SJCRH30 (cell line): ENCODE measurements around the gene YJU2. TPM values are rescaled to one million over a fixed set of nuclear protein-coding genes. Genes with fewer than 3 reads are reported as not detected.
"Not testable (repeated sequence)": the region's sequence is repeated elsewhere in the genome, so short reads cannot be mapped to it uniquely, and the experiment has no call there.

Experiments used
- DNase-seq, 2 experiments: peaks; one replicate each; pipeline ENCODE4 v3.0.0-alpha.2; 2015 to 2020
- H3K27ac ChIP-seq: fragments of 250-450 bp; sonication (Bioruptor Pico); 2 replicates; pipeline ENCODE4 v1.5.1; 2020; ENCODE audit warnings: mild to moderate bottlenecking, moderate library complexity
- H3K27me3 ChIP-seq: fragments of 250-450 bp; sonication (Bioruptor Pico); 2 replicates; pipeline ENCODE4 v1.5.1; 2020; ENCODE audit warnings: mild to moderate bottlenecking, moderate library complexity
- H3K36me3 ChIP-seq: fragments of 250-450 bp; sonication (Bioruptor Pico); 2 replicates; pipeline ENCODE4 v1.5.1; 2020; ENCODE audit warnings: mild to moderate bottlenecking, moderate library complexity
- H3K4me1 ChIP-seq: fragments of 250-450 bp; sonication (Bioruptor Pico); 2 replicates; pipeline ENCODE4 v1.5.1; 2020; ENCODE audit warnings: mild to moderate bottlenecking, moderate library complexity
- H3K4me3 ChIP-seq: fragments of 250-450 bp; sonication (Bioruptor Pico); 2 replicates; pipeline ENCODE4 v1.5.1; 2020; ENCODE audit warnings: mild to moderate bottlenecking, moderate library complexity
- H3K9me3 ChIP-seq: fragments of 250-450 bp; sonication (Bioruptor Pico); replicated peaks from 2 replicates; pipeline ENCODE4 v1.5.1; 2020; ENCODE audit warnings: mild to moderate bottlenecking, moderate library complexity
- total RNA-seq: library from RNA; depleted of rRNA; stranded (reverse); fragments of >200 nt; shearing (Covaris generic); gene quantifications from 2 replicates; pipeline ENCODE4 v1.2.3, GENCODE V29; 2014

The YJU2 gene
- total RNA-seq, 1 experiment from 2014 or later, result 14.7 TPM

DNA sequence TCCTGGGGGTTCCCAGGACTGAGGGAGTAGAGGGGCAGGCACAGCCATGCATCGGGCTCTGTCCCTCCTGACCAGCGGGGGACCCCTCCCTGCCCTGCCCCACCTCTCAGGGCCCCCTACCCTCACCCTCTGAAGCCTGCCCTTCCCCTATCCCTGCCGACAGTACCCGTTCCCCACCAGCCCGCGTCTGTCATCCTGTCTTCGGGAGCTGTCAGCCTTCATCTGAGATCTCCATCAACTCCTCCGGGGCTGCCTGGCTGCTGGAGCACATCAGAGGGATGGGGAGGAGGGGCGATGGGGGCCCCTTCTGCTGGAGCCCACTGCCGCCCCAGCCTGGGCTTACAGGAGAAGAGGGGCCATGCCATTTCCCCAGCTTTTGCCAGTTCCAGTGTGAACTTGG is 26.0 kb downstream of the YJU2 start:
- H3K9me3 ChIP-seq, result no peaks in the 10 kb centered on the region
- H3K4me3 ChIP-seq, result no peak overlapping the region
- no peak overlapping the region for H3K27ac ChIP-seq
- DNase-seq, result no peak
- H3K36me3 ChIP-seq, result peaks cover 7% of the 10 kb centered on the region
- peaks cover 6% of the 10 kb centered on the region for H3K4me1 ChIP-seq
- no peaks in the 10 kb centered on the region for H3K27me3 ChIP-seq

GRCh38 chr19:4274321-4274686 is 27.4 kb downstream of the YJU2 start:
- not testable (repeated sequence) for H3K27me3 ChIP-seq, H3K36me3 ChIP-seq, H3K4me3 ChIP-seq, DNase-seq, H3K27ac ChIP-seq, H3K4me1 ChIP-seq, H3K9me3 ChIP-seq

DNA sequence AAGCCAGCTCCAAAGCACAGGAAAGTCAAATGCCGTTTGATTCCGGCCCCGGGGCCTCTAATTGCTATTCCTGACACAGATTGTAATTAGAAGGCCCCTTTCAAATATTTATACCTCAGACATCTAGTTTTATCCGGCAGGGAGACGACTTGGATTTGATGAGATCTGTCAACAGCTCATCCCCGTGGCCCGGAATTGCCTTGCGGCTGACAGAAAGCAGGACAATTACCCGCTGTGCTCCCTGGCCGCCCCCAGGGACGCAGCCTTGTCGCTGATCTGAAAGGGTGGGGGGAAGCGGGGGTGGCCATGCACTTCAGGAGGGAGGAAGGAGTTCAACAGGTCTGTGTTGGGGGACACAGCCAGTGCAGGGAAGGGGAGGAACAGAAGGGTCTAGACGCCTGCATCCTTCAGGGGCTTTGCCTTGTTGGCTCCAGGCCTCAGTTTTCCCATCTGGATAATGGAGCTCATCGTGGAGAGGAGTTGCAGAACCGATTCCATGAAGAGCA is 30.4 kb downstream of the YJU2 start:
- H3K27me3 ChIP-seq, result no peaks in the 10 kb centered on the region
- H3K9me3 ChIP-seq, result no peaks in the 10 kb centered on the region
- H3K27ac ChIP-seq, result peak overlapping the region; percentile 95; the same call in 1 of the 2 replicates
- no peaks in the 10 kb centered on the region for H3K36me3 ChIP-seq
- peaks cover 9% of the 10 kb centered on the region for H3K4me1 ChIP-seq
- no peak overlapping the region for H3K4me3 ChIP-seq
- DNase-seq, result no peak

GRCh38 chr19:4278010-4278409 is 31.1 kb downstream of the YJU2 start:
- Histone ChIP-seq H3K4me1 (peaks cover 9% of the 10 kb centered on the region), H3K27me3 (no peaks in the 10 kb centered on the region), H3K4me3 (peak overlapping the region; percentile 84), H3K9me3 (no peaks in the 10 kb centered on the region), H3K36me3 (peaks cover 2% of the 10 kb centered on the region; the same call in 1 of the 2 replicates), H3K27ac (peak overlapping the region; percentile 95)
- no peak for DNase-seq

DNA sequence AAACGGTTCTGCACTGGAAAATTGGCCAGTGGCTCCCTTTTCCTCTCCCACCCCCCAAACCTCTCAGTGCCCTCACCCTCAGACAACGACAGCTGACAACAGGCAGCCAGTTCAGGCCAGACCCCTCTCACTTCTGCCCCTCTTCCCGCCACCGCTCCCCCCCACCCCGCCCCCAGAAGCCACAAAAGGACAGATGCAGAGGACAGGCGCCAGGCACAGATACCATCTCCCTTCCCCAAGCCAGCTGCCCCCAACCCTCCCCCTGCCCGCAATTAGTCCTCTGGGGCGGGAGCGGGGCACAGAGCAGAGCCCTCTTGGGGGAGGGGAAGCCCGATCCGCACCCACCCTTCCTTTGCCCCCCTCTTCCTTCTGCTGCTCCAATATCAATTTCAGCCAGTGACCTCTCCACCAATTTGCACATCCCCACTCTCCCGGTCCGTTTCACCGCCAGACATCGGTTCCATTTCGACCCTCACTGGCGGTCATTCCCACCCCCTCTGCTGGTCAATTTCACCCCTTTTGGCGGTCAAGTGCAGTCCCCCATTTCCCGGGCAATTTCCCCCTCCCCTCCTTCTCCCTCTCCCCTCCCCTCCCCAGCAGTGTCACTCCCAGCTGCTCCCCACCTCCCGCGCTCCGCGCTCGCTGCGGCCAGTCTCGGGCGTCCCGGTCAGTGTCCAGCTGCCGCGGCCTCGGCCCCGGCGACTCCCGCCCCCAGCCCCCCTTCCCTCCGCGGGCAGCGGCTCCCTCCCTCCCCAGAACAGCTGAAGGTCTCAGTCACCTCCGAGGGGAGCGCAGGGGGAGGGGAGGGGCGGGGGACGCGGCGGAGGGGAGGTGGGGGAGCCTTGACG is 31.8 kb downstream of the YJU2 start, which contains the start of gene SHD:
Gene SHD, plus strand, starts transcription at position 848 of the 848 bp plus-strand sequence. CDS start 798 bp downstream, outside the sequence.
- H3K27me3 ChIP-seq, result no peaks in the 10 kb centered on the region
- H3K9me3 ChIP-seq, result no peaks in the 10 kb centered on the region
- peaks cover 9% of the 10 kb centered on the region for H3K4me1 ChIP-seq
- H3K27ac ChIP-seq, result peak within 1 kb of the TSS; percentile 95
- peaks cover 8% of the 10 kb centered on the region for H3K36me3 ChIP-seq
- peak within 1 kb of the TSS; percentile 84 for H3K4me3 ChIP-seq
- DNase-seq, result peak; percentile 94 to 95

DNA sequence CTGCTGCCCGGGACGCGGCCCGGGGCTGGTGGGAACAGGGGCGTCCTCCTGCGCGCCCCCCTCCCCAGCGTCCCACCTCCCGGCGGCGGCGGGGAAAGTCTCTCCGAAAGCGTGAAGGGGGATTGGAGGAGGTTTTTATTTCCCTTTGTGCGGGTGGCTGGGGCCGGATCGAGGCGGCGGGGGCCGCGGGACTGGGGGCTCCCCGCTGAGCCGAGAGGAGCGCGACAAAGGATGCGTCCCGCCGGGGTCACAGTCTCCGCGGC is 32.3 kb downstream of the YJU2 start:
- Histone ChIP-seq H3K36me3 (peaks cover 13% of the 10 kb centered on the region), H3K27me3 (no peaks in the 10 kb centered on the region), H3K9me3 (no peaks in the 10 kb centered on the region), H3K4me1 (peaks cover 9% of the 10 kb centered on the region), H3K4me3 (peak overlapping the region; percentile 84), H3K27ac (peak overlapping the region; percentile 95)
- DNase-seq, result no peak

DNA sequence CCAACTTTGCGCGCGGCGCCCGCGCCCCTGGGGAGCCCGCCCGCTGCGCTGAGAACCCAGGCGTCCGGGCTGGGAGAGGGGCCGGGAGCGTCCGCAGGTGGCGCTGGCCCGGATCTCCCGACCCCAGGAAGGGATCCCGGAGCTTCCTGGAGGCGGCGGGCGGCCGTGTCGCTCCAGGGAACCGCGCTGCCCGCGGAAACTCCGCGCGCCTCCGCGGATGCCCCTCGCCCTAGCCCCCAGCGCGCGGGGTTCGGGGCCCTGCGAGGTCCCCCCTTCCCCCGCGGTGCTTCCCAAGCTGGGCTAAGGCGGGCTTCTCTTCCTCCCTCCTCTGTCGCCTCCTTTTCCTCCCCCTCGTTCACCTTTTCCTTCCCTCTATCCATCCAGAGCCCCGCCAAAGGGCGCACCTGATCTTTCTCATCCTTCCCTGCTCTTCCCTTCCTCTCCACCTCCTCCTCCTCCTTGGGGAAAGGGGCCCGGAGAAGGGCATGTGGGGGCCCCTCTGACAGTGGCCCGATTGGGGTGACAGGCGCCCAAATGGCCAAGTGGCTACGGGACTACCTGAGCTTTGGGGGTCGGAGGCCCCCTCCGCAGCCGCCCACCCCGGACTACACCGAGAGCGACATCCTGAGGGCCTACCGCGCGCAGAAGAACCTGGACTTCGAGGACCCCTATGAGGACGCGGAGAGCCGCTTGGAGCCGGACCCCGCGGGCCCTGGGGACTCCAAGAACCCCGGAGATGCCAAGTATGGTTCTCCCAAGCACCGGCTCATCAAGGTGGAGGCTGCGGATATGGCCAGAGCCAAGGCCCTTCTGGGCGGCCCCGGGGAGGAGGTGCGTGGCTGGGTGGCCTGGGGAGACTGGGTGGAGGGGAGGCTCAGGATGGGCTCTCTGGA is 32.9 kb downstream of the YJU2 start:
- Histone ChIP-seq H3K4me3 (peak overlapping the region; percentile 84), H3K9me3 (no peaks in the 10 kb centered on the region), H3K36me3 (peaks cover 19% of the 10 kb centered on the region), H3K4me1 (peaks cover 9% of the 10 kb centered on the region), H3K27ac (peak overlapping the region; percentile 95), H3K27me3 (no peaks in the 10 kb centered on the region)
- DNase-seq, result peak in 1 of 2 experiments; percentile 34

- no peaks in the 10 kb centered on the region for H3K9me3 ChIP-seq
- H3K4me3 ChIP-seq, result no peak overlapping the region
- no peaks in the 10 kb centered on the region for H3K27me3 ChIP-seq
- peak; percentile 63 to 68 for DNase-seq
- H3K27ac ChIP-seq, result no peak overlapping the region
- no peaks in the 10 kb centered on the region for H3K4me1 ChIP-seq
- peaks cover 46% of the 10 kb centered on the region for H3K36me3 ChIP-seq
Observed at GRCh38 chr19:4284176-4284958, 37.5 kb downstream of the YJU2 start.

DNA sequence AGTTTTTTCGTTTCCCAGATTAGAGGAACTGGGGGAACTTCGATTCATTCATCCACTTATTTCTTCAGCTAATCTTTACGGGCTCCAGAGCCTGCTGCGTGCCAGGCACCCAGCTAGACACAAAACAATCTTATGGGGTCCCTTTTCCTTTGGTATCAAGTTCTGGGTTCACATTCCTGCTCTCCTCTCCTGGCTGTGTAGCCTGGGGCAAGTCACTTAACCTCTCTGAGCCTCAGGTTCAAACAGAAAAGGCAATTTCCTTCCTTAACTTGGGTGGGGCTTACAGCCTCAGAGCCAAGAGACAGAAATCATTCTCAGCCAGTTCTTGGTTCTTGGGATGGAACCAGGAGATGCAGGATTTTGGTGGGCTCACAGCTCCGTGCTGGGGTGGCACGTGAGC is 38.1 kb downstream of the YJU2 start:
- no peak for DNase-seq
- Histone ChIP-seq H3K4me1 (no peaks in the 10 kb centered on the region), H3K4me3 (no peak overlapping the region), H3K27ac (no peak overlapping the region), H3K27me3 (no peaks in the 10 kb centered on the region), H3K9me3 (no peaks in the 10 kb centered on the region), H3K36me3 (peaks cover 46% of the 10 kb centered on the region)

- not testable (repeated sequence) for H3K27ac ChIP-seq, DNase-seq, H3K9me3 ChIP-seq
Observed at GRCh38 chr19:4286141-4286540, 39.3 kb downstream of the YJU2 start.

GRCh38 chr19:4288091-4288777 is 41.4 kb downstream of the YJU2 start:
- Histone ChIP-seq H3K36me3 (peaks cover 43% of the 10 kb centered on the region), H3K4me1 (no peaks in the 10 kb centered on the region), H3K27me3 (no peaks in the 10 kb centered on the region), H3K4me3 (no peak overlapping the region), H3K9me3 (no peaks in the 10 kb centered on the region), H3K27ac (no peak overlapping the region)
- DNase-seq, result no peak

More at GRCh38 chr19:4286141-4286540, 39.3 kb downstream of the YJU2 start:
- H3K4me1 ChIP-seq, H3K4me3 ChIP-seq, H3K27me3 ChIP-seq: not testable (repeated sequence)
- H3K36me3 ChIP-seq, result peaks cover 46% of the 10 kb centered on the region

DNA sequence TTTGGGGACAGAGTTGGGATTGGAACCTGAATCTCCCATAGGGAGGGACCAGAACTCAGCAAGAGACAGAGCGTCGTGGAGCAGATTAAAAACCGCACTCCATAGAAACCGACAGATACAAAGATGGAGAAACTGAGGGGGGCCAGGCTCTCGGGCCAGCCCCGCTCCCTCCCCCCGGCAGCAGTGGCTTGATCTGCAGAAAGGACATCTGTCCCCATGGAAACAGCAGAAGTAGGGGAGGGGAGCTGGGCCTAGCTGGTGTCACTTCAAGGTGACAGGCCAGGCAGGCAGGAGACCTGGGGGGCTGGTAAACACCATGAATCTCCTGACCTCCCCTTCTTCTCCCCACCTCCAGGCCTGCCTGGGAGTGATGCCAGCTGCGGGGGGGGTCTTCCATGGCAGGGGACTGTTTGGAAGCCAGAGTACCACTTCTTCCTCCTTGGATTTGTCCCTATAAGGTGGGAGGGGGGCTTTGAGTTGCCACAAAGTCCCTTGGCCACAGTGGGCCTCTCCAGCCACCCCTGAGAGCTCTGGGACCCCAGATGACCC is 44.4 kb downstream of the YJU2 start:
- Histone ChIP-seq H3K27me3 (no peaks in the 10 kb centered on the region), H3K4me3 (no peak overlapping the region), H3K9me3 (no peaks in the 10 kb centered on the region), H3K36me3 (peaks cover 19% of the 10 kb centered on the region), H3K4me1 (no peaks in the 10 kb centered on the region), H3K27ac (no peak overlapping the region)
- DNase-seq, result no peak

- DNase-seq, result no peak
- Histone ChIP-seq H3K27ac (no peak overlapping the region), H3K4me3 (no peak overlapping the region), H3K36me3 (peaks cover 11% of the 10 kb centered on the region; the same call in 1 of the 2 replicates), H3K9me3 (no peaks in the 10 kb centered on the region), H3K4me1 (0 out of 2 replicates have a peak, but pooled peaks cover 4% of the 10 kb centered on the region), H3K27me3 (no peaks in the 10 kb centered on the region)
Observed at GRCh38 chr19:4292515-4292914, 45.6 kb downstream of the YJU2 start.

DNA sequence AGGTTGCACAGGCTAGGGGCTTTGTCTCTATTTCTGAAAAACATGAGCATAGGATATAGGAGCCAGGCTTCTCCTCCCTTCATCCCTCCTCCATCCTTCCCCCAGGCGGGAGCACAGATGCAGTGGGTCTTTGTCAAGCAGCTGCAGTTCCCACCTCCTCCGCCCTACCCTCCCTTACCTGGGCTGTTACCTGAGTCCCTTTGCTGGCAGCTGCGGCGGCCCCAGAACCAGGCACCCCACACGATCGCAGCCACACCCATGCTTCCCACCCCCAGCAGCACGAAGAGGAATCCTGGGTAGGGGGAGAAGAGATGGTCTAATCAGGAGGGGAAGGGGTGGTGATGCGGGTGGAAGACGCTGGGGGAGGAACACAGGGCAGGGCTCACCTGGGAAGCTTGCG is 47.5 kb downstream of the YJU2 start:
- 0 out of 2 replicates have a peak, but pooled peaks cover 4% of the 10 kb centered on the region for H3K4me1 ChIP-seq
- DNase-seq, result no peak
- H3K27ac ChIP-seq, result no peak overlapping the region
- H3K9me3 ChIP-seq, result no peaks in the 10 kb centered on the region
- no peaks in the 10 kb centered on the region for H3K27me3 ChIP-seq
- no peak overlapping the region for H3K4me3 ChIP-seq
- H3K36me3 ChIP-seq, result no peaks in the 10 kb centered on the region
